ENCODE results near the gene LRRC3C.

- TF ChIP-seq POLR2AphosphoS5 (IDR thresholded peaks at IDR 0.05; ENCODE audit: borderline replicate concordance, low read depth, low read length) (no peak), EZH2 (IDR thresholded peaks at IDR 0.05) (no peak), FOXP2 (optimal IDR thresholded peaks at IDR 0.05; ENCODE audit: control extremely low read depth, extremely low read length, insufficient read depth) (no peak)
Measured at GRCh38 chr17:39970157-39970692, 42.7 kb downstream of the LRRC3C start.

All from SK-N-MC (cell line).